IMR-90 (cell line): ENCODE measurements around the gene TAGLN3. TPM values are rescaled to one million over a fixed set of nuclear protein-coding genes. Genes with fewer than 3 reads are reported as not detected.

Experiments
- ATAC-seq: fragments of 200-7000 bp; cut with Tn5 transposase; 2 replicates; pipeline ENCODE4 v1.9.1; 2020; ENCODE audit warnings: low read depth, mild to moderate bottlenecking, moderate library complexity
- BruUV-seq: library from RNA; stranded (reverse); fragments of 400-500 nt; replicated peaks from 2 replicates; lab custom pipeline; 2021; lab: Mats Ljungman, UMichigan
- CTCF ChIA-PET: fragments of 300-600 bp; formaldehyde crosslinking; extraction: SDS; loops from one replicate; lab custom pipeline; 2021; ENCODE audit warnings: antibody characterized with exemption; lab: Yijun Ruan, JAX
- POLR2A ChIA-PET: fragments of 300-600 bp; sonication (Branson Sonifier 250); formaldehyde crosslinking; loops from one replicate; lab custom pipeline; 2022; ENCODE audit warnings: antibody characterized with exemption; ENCODE audit not compliant: unreplicated experiment; lab: Charles Lee
- DNase-seq: peaks from one replicate; pipeline ENCODE4 v3.0.0; 2013
- H2AFZ ChIP-seq: replicated peaks from 2 replicates; pipeline ENCODE3; 2013; ENCODE audit warnings: low read length, mild to moderate bottlenecking; ENCODE audit not compliant: poor library complexity
- H2AK5ac ChIP-seq: 2 replicates; pipeline ENCODE4 v1.6.1; 2013; ENCODE audit warnings: low read depth, low read length, inconsistent platforms
- H2AK9ac ChIP-seq: replicated peaks from 2 replicates; pipeline ENCODE3; 2013; ENCODE audit warnings: mild to moderate bottlenecking, low read depth, low read length, moderate library complexity; ENCODE audit not compliant: poor library complexity
- H2BK120ac ChIP-seq: 2 replicates; pipeline ENCODE4 v1.6.1; 2013; ENCODE audit warnings: low read depth, low read length, inconsistent platforms
- H2BK15ac ChIP-seq: 3 replicates; pipeline ENCODE4 v1.6.1; 2013; ENCODE audit warnings: low read depth, low read length, inconsistent platforms
- H2BK20ac ChIP-seq: 2 replicates; pipeline ENCODE4 v1.6.1; 2013; ENCODE audit warnings: low read depth, mild to moderate bottlenecking, inconsistent platforms, low read length, moderate library complexity
- H2BK5ac ChIP-seq: 2 replicates; pipeline ENCODE4 v1.6.1; 2013; ENCODE audit warnings: mild to moderate bottlenecking, low read depth, low read length, inconsistent platforms; ENCODE audit not compliant: poor library complexity, severe bottlenecking
- H3K14ac ChIP-seq: replicated peaks from 2 replicates; pipeline ENCODE4 v1.6.1; 2013; ENCODE audit warnings: low read depth, low read length, inconsistent platforms
- H3K18ac ChIP-seq: 2 replicates; pipeline ENCODE4 v1.6.1; 2013; ENCODE audit warnings: low read depth, low read length, control low read depth
- H3K23ac ChIP-seq: 2 replicates; pipeline ENCODE4 v1.6.1; 2013; ENCODE audit warnings: low read depth, low read length, inconsistent platforms
- H3K27ac ChIP-seq: 2 replicates; pipeline ENCODE4 v1.5.1; 2013; ENCODE audit warnings: mild to moderate bottlenecking, control low read depth, low read length; ENCODE audit not compliant: insufficient read depth
- H3K27me3 ChIP-seq: 2 replicates; pipeline ENCODE4 v1.6.1; 2013; ENCODE audit warnings: low read length; ENCODE audit not compliant: control insufficient read depth, insufficient read depth
- H3K36me3 ChIP-seq: 2 replicates; pipeline ENCODE4 v1.6.1; 2013; ENCODE audit warnings: low read length, mixed read lengths; ENCODE audit not compliant: control insufficient read depth, insufficient read depth
- H3K4ac ChIP-seq: 2 replicates; pipeline ENCODE4 v1.6.1; 2013; ENCODE audit warnings: low read depth, low read length, inconsistent platforms
- H3K4me1 ChIP-seq: 2 replicates; pipeline ENCODE4 v1.6.1; 2013; ENCODE audit warnings: low read length, mixed read lengths; ENCODE audit not compliant: control insufficient read depth, insufficient read depth
- H3K4me2 ChIP-seq: 2 replicates; pipeline ENCODE4 v1.6.1; 2013; ENCODE audit warnings: low read depth, mild to moderate bottlenecking, control low read depth, low read length, moderate library complexity
- H3K4me3 ChIP-seq: 2 replicates; pipeline ENCODE4 v1.5.1; 2013; ENCODE audit warnings: low read depth, mild to moderate bottlenecking, control low read depth, low read length, moderate library complexity; ENCODE audit not compliant: insufficient read depth
- H3K56ac ChIP-seq: 2 replicates; pipeline ENCODE4 v1.6.1; 2013; ENCODE audit warnings: low read length, inconsistent platforms; ENCODE audit not compliant: insufficient read depth; ENCODE audit errors: extremely low read depth
- H3K79me1 ChIP-seq, 2 experiments: 2 replicates each; pipeline ENCODE4 v1.6.1; 2013; ENCODE audit warnings: low read length in 2 of 2, inconsistent platforms in 1 of 2, low read depth in 1 of 2
- H3K9ac ChIP-seq: 2 replicates; pipeline ENCODE4 v1.6.1; 2013; ENCODE audit warnings: low read depth, low read length, control low read depth
- H3K9me1 ChIP-seq: 2 replicates; pipeline ENCODE4 v1.6.1; 2013; ENCODE audit warnings: low read length, inconsistent platforms; ENCODE audit not compliant: insufficient read depth
- H3K9me3 ChIP-seq: 2 replicates; pipeline ENCODE4 v1.6.1; 2013; ENCODE audit warnings: low read length; ENCODE audit not compliant: control insufficient read depth, insufficient read depth
- H4K20me1 ChIP-seq: 2 replicates; pipeline ENCODE4 v1.6.1; 2013; ENCODE audit warnings: low read length, inconsistent platforms; ENCODE audit not compliant: insufficient read depth
- H4K5ac ChIP-seq: 2 replicates; pipeline ENCODE4 v1.6.1; 2013; ENCODE audit warnings: mild to moderate bottlenecking, low read depth, low read length, control low read depth
- H4K8ac ChIP-seq, 2 experiments: 2 replicates each; pipeline ENCODE4 v1.6.1; 2013; ENCODE audit warnings: low read depth in 2 of 2, low read length in 2 of 2, control low read depth in 1 of 2, inconsistent platforms in 1 of 2
- H4K91ac ChIP-seq: 2 replicates; pipeline ENCODE4 v1.6.1; 2013; ENCODE audit warnings: low read depth, low read length, inconsistent platforms; ENCODE audit not compliant: insufficient read depth
- BHLHE40 ChIP-seq: fragments of 150-350 bp; IDR thresholded peaks from 2 replicates; pipeline ENCODE4 v1.6.1; 2016; ENCODE audit warnings: mild to moderate bottlenecking, low read depth, low read length
- CHD1 ChIP-seq: IDR thresholded peaks from 2 replicates; pipeline ENCODE4 v1.6.1; 2012; ENCODE audit warnings: low read depth, low read length, improper control_type of control experiment
- MAZ ChIP-seq: IDR thresholded peaks from 2 replicates; pipeline ENCODE4 v1.6.1; 2012; ENCODE audit warnings: low read depth, mild to moderate bottlenecking, low read length, improper control_type of control experiment, moderate library complexity, borderline replicate concordance
- MXI1 ChIP-seq: IDR thresholded peaks from 2 replicates; pipeline ENCODE4 v1.6.1; 2012; ENCODE audit warnings: low read depth, mild to moderate bottlenecking, low read length, moderate library complexity, borderline replicate concordance
- POLR2A ChIP-seq: IDR thresholded peaks from 2 replicates; pipeline ENCODE4 v1.6.1; 2012; ENCODE audit warnings: mild to moderate bottlenecking, low read depth, low read length
- RCOR1 ChIP-seq: IDR thresholded peaks from 2 replicates; pipeline ENCODE4 v1.6.1; 2012; ENCODE audit warnings: mild to moderate bottlenecking, low read length, improper control_type of control experiment; ENCODE audit not compliant: insufficient replicate concordance
- WGBS, 2 experiments: methylation state at CpG; one replicate each; pipeline versions ENCODE4 v1.1.5 to v1.1.7; 2013; ENCODE audit warnings: missing lambda C conversion rate in 2 of 2; ENCODE audit not compliant: insufficient read length in 1 of 2; ENCODE audit errors: extremely low coverage in 2 of 2; 5-methylcytosine and 5-hydroxymethylcytosine counted together
- dilution Hi-C: fragments of 300-500 bp; cut with HindIII; formaldehyde crosslinking; loops from one replicate; pipeline ENCODE4 v1.14.3; 2018; ENCODE audit warnings: low sequenced_read_pairs; ENCODE audit not compliant: unreplicated experiment
- in situ Hi-C: fragments of 300-500 bp; cut with MboI; formaldehyde crosslinking; loops from 3 replicates; pipeline ENCODE4 v1.14.3; 2019; ENCODE audit warnings: low sequenced_read_pairs, inconsistent platforms, mixed read lengths
- intact Hi-C: fragments of 100-400 bp; cut with micrococcal nuclease; formaldehyde crosslinking; loops from 2 replicates; pipeline ENCODE4 v1.10.0; 2022
- polyA plus RNA-seq, 3 experiments: library from polyadenylated mRNA; depleted of rRNA; stranded (reverse); fragments of >200 nt; gene quantifications; 2 replicates each; pipeline ENCODE4 v1.2.3, GENCODE V29; 2012; ENCODE audit warnings: low replicate concordance in 1 of 3
- total RNA-seq: library from RNA; depleted of rRNA; stranded (reverse); fragments of >200 nt; gene quantifications from 2 replicates; pipeline ENCODE4 v1.2.3, GENCODE V29; 2012
- TF ChIP-seq, protein P1 (sequence below): fragments of 150-350 bp; IDR thresholded peaks from 2 replicates; pipeline ENCODE4 v1.6.1; 2017; ENCODE audit warnings: mild to moderate bottlenecking, antibody characterized with exemption, low read length, low read depth

The TAGLN3 gene
- total and polyA plus RNA-seq, 2 of the 4 experiments (the other 2 are of a cell fraction), result 3.2 to 7.7 TPM

DNA sequence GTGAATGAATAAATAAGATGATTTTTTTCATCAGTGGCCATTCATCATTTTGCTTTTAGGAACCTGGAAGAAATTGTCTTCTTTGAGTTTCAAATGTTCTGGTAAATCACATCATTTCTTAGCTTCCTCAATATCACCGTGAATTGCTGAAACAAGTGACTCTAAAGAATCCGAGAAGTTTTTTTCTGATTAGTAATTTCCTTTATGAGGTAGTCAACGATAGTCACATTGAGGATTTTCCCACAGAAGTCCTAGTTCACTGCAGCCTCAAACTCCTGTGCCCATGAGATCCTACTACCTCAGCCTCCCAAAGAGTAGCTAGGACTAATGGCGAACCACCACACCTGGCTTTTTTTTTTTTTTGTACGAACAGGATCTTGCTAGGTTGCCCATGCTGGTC is 32.2 kb downstream of the TAGLN3 start:
- dilution Hi-C loops, result no loop called here
- Histone ChIP-seq H2AK9ac (no peak overlapping the region), H3K23ac (no peak overlapping the region), H3K27ac (no peak overlapping the region), H3K9me3 (no peaks in the 10 kb centered on the region), H3K4me3 (no peak overlapping the region), H3K4me2 (no peak overlapping the region), H2BK5ac (no peak overlapping the region), H2BK15ac (no peak overlapping the region), H2BK120ac (no peak overlapping the region), H3K9ac (no peak overlapping the region), H4K91ac (no peak overlapping the region), H4K8ac (no peak overlapping the region), H2AFZ (no peak overlapping the region), H3K79me1 (no peaks in the 10 kb centered on the region), H3K9me1 (no peaks in the 10 kb centered on the region), H2AK5ac (no peak overlapping the region), H3K14ac (no peak overlapping the region), H3K4me1 (no peaks in the 10 kb centered on the region), H3K4ac (no peak overlapping the region), H3K36me3 (no peaks in the 10 kb centered on the region), H3K27me3 (no peaks in the 10 kb centered on the region), H3K56ac (no peak overlapping the region), H4K20me1 (no peaks in the 10 kb centered on the region), H4K5ac (no peak overlapping the region), H3K18ac (no peak overlapping the region), H2BK20ac (no peak overlapping the region)
- CTCF ChIA-PET, result interaction anchor here (1.0 kb wide), 1 partner anchor 41 kb away, joined by 4 read pairs; no protein-coding TSS in a partner anchor
- ATAC-seq (no peak), DNase-seq (no peak)
- BruUV-seq, result no TSS peak
- intact Hi-C loops, result no loop called here
- POLR2A ChIA-PET, result no interaction called here
- in situ Hi-C loops, result no loop called here
- no peak for TF ChIP-seq POLR2A
- TF ChIP-seq MAZ, result no peak
- no peak for TF ChIP-seq CHD1
- TF ChIP-seq MXI1, result no peak
- no peak for TF ChIP-seq RCOR1
- no peak for TF ChIP-seq BHLHE40
- TF ChIP-seq, protein P1, sequence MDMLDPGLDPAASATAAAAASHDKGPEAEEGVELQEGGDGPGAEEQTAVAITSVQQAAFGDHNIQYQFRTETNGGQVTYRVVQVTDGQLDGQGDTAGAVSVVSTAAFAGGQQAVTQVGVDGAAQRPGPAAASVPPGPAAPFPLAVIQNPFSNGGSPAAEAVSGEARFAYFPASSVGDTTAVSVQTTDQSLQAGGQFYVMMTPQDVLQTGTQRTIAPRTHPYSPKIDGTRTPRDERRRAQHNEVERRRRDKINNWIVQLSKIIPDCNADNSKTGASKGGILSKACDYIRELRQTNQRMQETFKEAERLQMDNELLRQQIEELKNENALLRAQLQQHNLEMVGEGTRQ, result no peak
- WGBS, 2 experiments, result no CpG with 5 or more reads among the region's 5 CpGs
